H9 (cell line): ENCODE data around the gene TNRC18. TPM values are rescaled to one million over a fixed set of nuclear protein-coding genes. Genes with fewer than 3 reads are reported as not detected.

Source experiments
- DNase-seq: peaks from one replicate; pipeline ENCODE4 v3.0.0-alpha.2; 2017
- H2AFZ ChIP-seq: one replicate; pipeline ENCODE4 v1.6.1; 2013; ENCODE audit warnings: mild to moderate bottlenecking, low read length, control low read depth, moderate library complexity
- H2AK5ac ChIP-seq: 2 replicates; pipeline ENCODE4 v1.6.1; 2013; ENCODE audit warnings: low read length, control low read depth, mixed read lengths; ENCODE audit not compliant: insufficient read length
- H2BK120ac ChIP-seq: one replicate; pipeline ENCODE4 v1.6.1; 2013; ENCODE audit warnings: low read depth, mild to moderate bottlenecking, low read length, control low read depth, inconsistent platforms; ENCODE audit not compliant: poor library complexity, severe bottlenecking
- H2BK12ac ChIP-seq: 2 replicates; pipeline ENCODE4 v1.6.1; 2013; ENCODE audit warnings: low read length, control low read depth, mixed read lengths, low read depth; ENCODE audit not compliant: insufficient read length
- H2BK15ac ChIP-seq: 2 replicates; pipeline ENCODE4 v1.6.1; 2013; ENCODE audit warnings: low read depth, low read length, control low read depth
- H2BK20ac ChIP-seq: one replicate; pipeline ENCODE4 v1.6.1; 2013; ENCODE audit warnings: low read depth, mild to moderate bottlenecking, low read length, control low read depth, inconsistent platforms; ENCODE audit not compliant: poor library complexity, severe bottlenecking
- H2BK5ac ChIP-seq: 2 replicates; pipeline ENCODE4 v1.6.1; 2013; ENCODE audit warnings: low read length, control low read depth, mixed read lengths; ENCODE audit not compliant: insufficient read length
- H3K14ac ChIP-seq: 2 replicates; pipeline ENCODE4 v1.6.1; 2013; ENCODE audit warnings: low read length, control low read depth; ENCODE audit not compliant: insufficient read depth
- H3K18ac ChIP-seq: 2 replicates; pipeline ENCODE4 v1.6.1; 2013; ENCODE audit warnings: low read depth, mild to moderate bottlenecking, mixed read lengths, low read length, control low read depth; ENCODE audit not compliant: insufficient read length
- H3K23ac ChIP-seq: 2 replicates; pipeline ENCODE4 v1.6.1; 2013; ENCODE audit warnings: low read length, control low read depth, mixed read lengths, low read depth; ENCODE audit not compliant: insufficient read length
- H3K23me2 ChIP-seq: 2 replicates; pipeline ENCODE4 v1.6.1; 2013; ENCODE audit warnings: low read depth, mild to moderate bottlenecking, mixed read lengths, low read length, control low read depth; ENCODE audit not compliant: insufficient read length, poor library complexity, severe bottlenecking
- H3K27ac ChIP-seq: 2 replicates; pipeline ENCODE4 v1.5.1; 2013; ENCODE audit warnings: low read length, control low read depth, mixed read lengths, low read depth; ENCODE audit not compliant: insufficient read length
- H3K27me3 ChIP-seq: 2 replicates; pipeline ENCODE4 v1.6.1; 2013; ENCODE audit warnings: low read length, control low read depth, inconsistent platforms; ENCODE audit not compliant: insufficient read depth
- H3K4ac ChIP-seq: 2 replicates; pipeline ENCODE4 v1.6.1; 2013; ENCODE audit warnings: low read depth, mild to moderate bottlenecking, control low read depth, inconsistent platforms, low read length, moderate library complexity
- H3K4me1 ChIP-seq: 2 replicates; pipeline ENCODE4 v1.6.1; 2013; ENCODE audit warnings: low read length, control low read depth, inconsistent platforms; ENCODE audit not compliant: insufficient read depth
- H3K4me2 ChIP-seq: 2 replicates; pipeline ENCODE4 v1.6.1; 2013; ENCODE audit warnings: low read length, control low read depth, mixed read lengths; ENCODE audit not compliant: insufficient read length, insufficient read depth
- H3K56ac ChIP-seq: 2 replicates; pipeline ENCODE4 v1.6.1; 2013; ENCODE audit warnings: low read depth, mild to moderate bottlenecking, mixed read lengths, low read length, control low read depth; ENCODE audit not compliant: insufficient read length
- H3K79me1 ChIP-seq: 2 replicates; pipeline ENCODE4 v1.6.1; 2013; ENCODE audit warnings: low read depth, mild to moderate bottlenecking, moderate library complexity, low read length, control low read depth, inconsistent platforms; ENCODE audit not compliant: insufficient read depth, poor library complexity, severe bottlenecking
- H3K79me2 ChIP-seq: 2 replicates; pipeline ENCODE4 v1.6.1; 2013; ENCODE audit warnings: low read length, control low read depth, inconsistent platforms; ENCODE audit not compliant: insufficient read depth
- H3K9ac ChIP-seq: 2 replicates; pipeline ENCODE4 v1.6.1; 2013; ENCODE audit warnings: low read length, control low read depth, mixed read lengths; ENCODE audit not compliant: insufficient read length; ENCODE audit errors: extremely low read depth
- H3K9me3 ChIP-seq: one replicate; pipeline ENCODE4 v1.6.1; 2013; ENCODE audit warnings: low read depth, low read length, inconsistent platforms; ENCODE audit not compliant: control insufficient read depth
- H3T11ph ChIP-seq: one replicate; pipeline ENCODE4 v1.6.1; 2013; ENCODE audit warnings: mild to moderate bottlenecking, low read length, control low read depth, inconsistent platforms
- H4K20me1 ChIP-seq: one replicate; pipeline ENCODE4 v1.6.1; 2013; ENCODE audit not compliant: control insufficient read depth, insufficient read length, insufficient read depth
- H4K5ac ChIP-seq: 2 replicates; pipeline ENCODE4 v1.6.1; 2013; ENCODE audit warnings: low read depth, mild to moderate bottlenecking, mixed read lengths, low read length, control low read depth; ENCODE audit not compliant: insufficient read length
- H4K8ac ChIP-seq: replicated peaks from 2 replicates; pipeline ENCODE4 v1.6.1; 2013; ENCODE audit warnings: low read length, control low read depth, mixed read lengths, low read depth; ENCODE audit not compliant: insufficient read length
- H4K91ac ChIP-seq: 2 replicates; pipeline ENCODE4 v1.6.1; 2013; ENCODE audit warnings: low read depth, mild to moderate bottlenecking, moderate library complexity, mixed read lengths, low read length, control low read depth; ENCODE audit not compliant: insufficient read length
- H3K27ac Mint-ChIP-seq, 3 experiments: 2 replicates in 2 of 3; 3 replicates in 1 of 3; pipeline ENCODE4 v1.8.0; 2020 to 2021; ENCODE audit warnings: mixed read lengths in 3 of 3, mild to moderate bottlenecking in 1 of 3, moderate library complexity in 1 of 3
- H3K27me3 Mint-ChIP-seq: 2 replicates; pipeline ENCODE4 v1.8.0; 2021; ENCODE audit warnings: low read depth, mild to moderate bottlenecking, moderate library complexity, mixed read lengths
- H3K36me3 Mint-ChIP-seq, 3 experiments: 2 replicates in 2 of 3; 3 replicates in 1 of 3; pipeline ENCODE4 v1.8.0; 2020 to 2021; ENCODE audit warnings: low read depth in 3 of 3, mixed read lengths in 3 of 3; ENCODE audit not compliant: insufficient read depth in 1 of 3
- H3K4me1 Mint-ChIP-seq, 2 experiments: 2 replicates each; pipeline ENCODE4 v1.8.0; 2020; ENCODE audit warnings: mixed read lengths in 2 of 2
- H3K4me3 Mint-ChIP-seq, 2 experiments: 2 replicates in 1 of 2; 3 replicates in 1 of 2; pipeline ENCODE4 v1.8.0; 2020 to 2021; ENCODE audit warnings: mild to moderate bottlenecking in 2 of 2, mixed read lengths in 2 of 2, moderate library complexity in 1 of 2
- H3K9me3 Mint-ChIP-seq, 2 experiments: 2 replicates in 1 of 2; 3 replicates in 1 of 2; pipeline ENCODE4 v1.8.0; 2020; ENCODE audit warnings: mild to moderate bottlenecking in 2 of 2, mixed read lengths in 2 of 2, moderate library complexity in 1 of 2
- WGBS: extraction: QIAGEN DNeasy Blood & Tissue Kit; methylation state at CpG from one replicate; pipeline ENCODE4 v1.1.7; 2013; ENCODE audit warnings: missing lambda C conversion rate, low lambda C conversion rate, mixed read lengths; ENCODE audit not compliant: insufficient read length; ENCODE audit errors: extremely low coverage; 5-methylcytosine and 5-hydroxymethylcytosine counted together
- total RNA-seq: library from RNA; stranded (reverse); gene quantifications from 2 replicates; pipeline ENCODE4 v1.2.1, GENCODE V29; 2021
- TF ChIP-seq, protein P1 (sequence below): fragments of 200-600 bp; sonication (generic); conservative IDR thresholded peaks from 3 replicates; pipeline ENCODE4 v1.8.0; 2021; ENCODE audit warnings: antibody characterized with exemption, mild to moderate bottlenecking

The TNRC18 gene
- total RNA-seq, 1 experiment from 2014 or later: 21.2 TPM

DNA sequence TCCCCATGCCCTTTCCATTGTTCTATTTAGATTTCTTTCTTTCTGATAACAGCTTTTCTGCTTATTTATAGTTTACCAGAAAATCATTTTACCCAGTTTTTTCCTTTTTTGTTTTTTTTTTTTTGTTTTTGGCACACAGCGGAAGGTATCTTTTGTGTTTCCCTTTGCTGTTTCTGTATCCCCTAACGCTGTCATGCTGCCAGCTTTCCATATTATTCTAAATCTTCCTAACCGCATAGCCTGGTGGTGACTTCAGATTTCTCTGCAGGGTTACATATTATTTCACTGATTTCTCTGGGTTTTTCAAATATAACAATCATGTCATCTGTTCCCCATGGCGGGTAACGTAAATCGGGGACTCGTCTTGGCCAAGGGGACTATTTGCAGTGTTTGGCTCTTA is 144.9 kb downstream of the TNRC18 start:
- Histone ChIP-seq H4K8ac (no peak overlapping the region), H2BK15ac (no peak overlapping the region), H3K18ac (no peak overlapping the region), H2BK5ac (no peak overlapping the region), H3T11ph (no peak overlapping the region), H2BK120ac (no peak overlapping the region), H3K23me2 (no peaks in the 10 kb centered on the region), H3K79me2 (no peaks in the 10 kb centered on the region), H2AFZ (no peak overlapping the region), H3K4me2 (no peak overlapping the region), H4K5ac (no peak overlapping the region), H3K27ac (no peak overlapping the region), H3K14ac (no peak overlapping the region), H3K79me1 (no peaks in the 10 kb centered on the region), H2BK20ac (no peak overlapping the region), H3K4ac (no peak overlapping the region), H4K91ac (no peak overlapping the region), H4K20me1 (no peaks in the 10 kb centered on the region), H3K23ac (no peak overlapping the region), H3K27me3 (no peaks in the 10 kb centered on the region; the same call in 1 of the 2 replicates), H3K56ac (no peak overlapping the region), H3K9ac (no peak overlapping the region), H2AK5ac (no peak overlapping the region), H3K4me1 (no peaks in the 10 kb centered on the region), H2BK12ac (no peak overlapping the region), H3K9me3 (no peaks in the 10 kb centered on the region)
- H3K27ac Mint-ChIP-seq: no peak overlapping the region
- H3K9me3 Mint-ChIP-seq: no peaks in the 10 kb centered on the region
- no peak overlapping the region for H3K4me3 Mint-ChIP-seq
- peaks cover 31% of the 10 kb centered on the region for H3K27me3 Mint-ChIP-seq
- no peak for DNase-seq
- H3K36me3 Mint-ChIP-seq: no peaks in the 10 kb centered on the region
- H3K4me1 Mint-ChIP-seq: peaks cover 0 to 17% of the 10 kb centered on the region in 2 experiments; a peak in 2 of 4 replicates
- WGBS: no CpG with 5 or more reads among the region's 7 CpGs
- TF ChIP-seq, protein P1, sequence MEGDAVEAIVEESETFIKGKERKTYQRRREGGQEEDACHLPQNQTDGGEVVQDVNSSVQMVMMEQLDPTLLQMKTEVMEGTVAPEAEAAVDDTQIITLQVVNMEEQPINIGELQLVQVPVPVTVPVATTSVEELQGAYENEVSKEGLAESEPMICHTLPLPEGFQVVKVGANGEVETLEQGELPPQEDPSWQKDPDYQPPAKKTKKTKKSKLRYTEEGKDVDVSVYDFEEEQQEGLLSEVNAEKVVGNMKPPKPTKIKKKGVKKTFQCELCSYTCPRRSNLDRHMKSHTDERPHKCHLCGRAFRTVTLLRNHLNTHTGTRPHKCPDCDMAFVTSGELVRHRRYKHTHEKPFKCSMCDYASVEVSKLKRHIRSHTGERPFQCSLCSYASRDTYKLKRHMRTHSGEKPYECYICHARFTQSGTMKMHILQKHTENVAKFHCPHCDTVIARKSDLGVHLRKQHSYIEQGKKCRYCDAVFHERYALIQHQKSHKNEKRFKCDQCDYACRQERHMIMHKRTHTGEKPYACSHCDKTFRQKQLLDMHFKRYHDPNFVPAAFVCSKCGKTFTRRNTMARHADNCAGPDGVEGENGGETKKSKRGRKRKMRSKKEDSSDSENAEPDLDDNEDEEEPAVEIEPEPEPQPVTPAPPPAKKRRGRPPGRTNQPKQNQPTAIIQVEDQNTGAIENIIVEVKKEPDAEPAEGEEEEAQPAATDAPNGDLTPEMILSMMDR: no peak
